Lower lobe of right lung (tissue), 2 donors: ENCODE results near the gene PRPS1. TPM values are rescaled to one million over a fixed set of nuclear protein-coding genes. Genes with fewer than 3 reads are reported as not detected.

Source experiments
- ATAC-seq, 2 donors: fragments of 200-7000 bp; cut with Tn5 transposase; one replicate each; pipeline ENCODE4 v1.9.1; 2020 to 2022; ENCODE audit warnings: mild to moderate bottlenecking in 2 of 2, moderate library complexity in 2 of 2
- DNase-seq: peaks from one replicate; pipeline ENCODE4 v3.0.0-alpha.2; 2020
- H3K27ac ChIP-seq: fragments of 200-600 bp; one replicate; pipeline ENCODE4 v1.8.0; 2022
- H3K27me3 ChIP-seq: fragments of 200-600 bp; one replicate; pipeline ENCODE4 v1.8.0; 2022; ENCODE audit warnings: low read depth
- H3K36me3 ChIP-seq: fragments of 200-600 bp; one replicate; pipeline ENCODE4 v1.8.0; 2022; ENCODE audit warnings: mild to moderate bottlenecking
- H3K4me1 ChIP-seq: fragments of 200-600 bp; one replicate; pipeline ENCODE4 v1.8.0; 2022
- H3K4me3 ChIP-seq: fragments of 200-600 bp; one replicate; pipeline ENCODE4 v1.8.0; 2022; ENCODE audit warnings: mild to moderate bottlenecking
- H3K9me3 ChIP-seq: fragments of 200-600 bp; one replicate; pipeline ENCODE4 v1.8.0; 2022
- intact Hi-C: fragments of 100-400 bp; cut with DNase I; formaldehyde crosslinking; loops from one replicate; pipeline ENCODE4 v1.11.0; 2022
- total RNA-seq: library from RNA; stranded (reverse); fragmentation: NEBNext Ultra II Directional; extraction: Animal tissue kit (Norgen Biotek cat#: 25700); gene quantifications from one replicate; pipeline ENCODE4 v1.2.1, GENCODE V29; 2021
- TF ChIP-seq, protein P1 (sequence below): fragments of 200-600 bp; IDR thresholded peaks from one replicate; pipeline ENCODE4 v1.8.0; 2022; ENCODE audit warnings: antibody characterized with exemption, mild to moderate bottlenecking
- donor health status: DM: no; HTN: yes; CAD: no; lungs with severe emphysema.

Gene PRPS1
- total RNA-seq, 1 donor from 2014 or later: 26.9 TPM

DNA sequence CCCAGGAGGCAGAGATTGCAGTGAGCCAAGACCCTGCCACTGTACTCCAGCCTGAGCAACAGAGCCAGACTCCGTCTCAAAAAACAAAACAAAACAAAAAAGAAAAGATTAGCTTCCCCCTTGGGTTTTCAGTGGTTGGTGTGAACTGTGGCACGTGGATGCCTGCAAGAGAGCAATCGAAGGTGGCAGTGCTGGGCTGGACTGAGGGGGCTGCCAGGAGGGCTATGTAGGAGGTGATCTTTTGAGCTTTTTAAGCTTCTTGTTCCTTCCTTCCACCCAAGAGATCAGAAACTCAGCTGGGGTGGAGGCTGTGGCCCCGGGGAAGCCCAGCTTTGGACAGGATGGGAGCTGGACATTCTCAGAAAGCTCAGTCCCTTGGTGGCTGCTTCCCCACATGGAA lies 49.6 kb downstream of the PRPS1 start:
- Histone ChIP-seq H3K27ac (peak overlapping the region; percentile 98), H3K9me3 (no peaks in the 10 kb centered on the region), H3K4me1 (peaks cover 65% of the 10 kb centered on the region), H3K4me3 (no peak overlapping the region), H3K27me3 (no peaks in the 10 kb centered on the region), H3K36me3 (no peaks in the 10 kb centered on the region)
- DNase-seq: no peak
- TF ChIP-seq, protein P1, sequence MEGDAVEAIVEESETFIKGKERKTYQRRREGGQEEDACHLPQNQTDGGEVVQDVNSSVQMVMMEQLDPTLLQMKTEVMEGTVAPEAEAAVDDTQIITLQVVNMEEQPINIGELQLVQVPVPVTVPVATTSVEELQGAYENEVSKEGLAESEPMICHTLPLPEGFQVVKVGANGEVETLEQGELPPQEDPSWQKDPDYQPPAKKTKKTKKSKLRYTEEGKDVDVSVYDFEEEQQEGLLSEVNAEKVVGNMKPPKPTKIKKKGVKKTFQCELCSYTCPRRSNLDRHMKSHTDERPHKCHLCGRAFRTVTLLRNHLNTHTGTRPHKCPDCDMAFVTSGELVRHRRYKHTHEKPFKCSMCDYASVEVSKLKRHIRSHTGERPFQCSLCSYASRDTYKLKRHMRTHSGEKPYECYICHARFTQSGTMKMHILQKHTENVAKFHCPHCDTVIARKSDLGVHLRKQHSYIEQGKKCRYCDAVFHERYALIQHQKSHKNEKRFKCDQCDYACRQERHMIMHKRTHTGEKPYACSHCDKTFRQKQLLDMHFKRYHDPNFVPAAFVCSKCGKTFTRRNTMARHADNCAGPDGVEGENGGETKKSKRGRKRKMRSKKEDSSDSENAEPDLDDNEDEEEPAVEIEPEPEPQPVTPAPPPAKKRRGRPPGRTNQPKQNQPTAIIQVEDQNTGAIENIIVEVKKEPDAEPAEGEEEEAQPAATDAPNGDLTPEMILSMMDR: no peak
- ATAC-seq: no peak
- intact Hi-C loops: loop anchor here (5.0 kb wide), 1 partner anchor 34 kb away; no protein-coding TSS in a partner anchor

DNA sequence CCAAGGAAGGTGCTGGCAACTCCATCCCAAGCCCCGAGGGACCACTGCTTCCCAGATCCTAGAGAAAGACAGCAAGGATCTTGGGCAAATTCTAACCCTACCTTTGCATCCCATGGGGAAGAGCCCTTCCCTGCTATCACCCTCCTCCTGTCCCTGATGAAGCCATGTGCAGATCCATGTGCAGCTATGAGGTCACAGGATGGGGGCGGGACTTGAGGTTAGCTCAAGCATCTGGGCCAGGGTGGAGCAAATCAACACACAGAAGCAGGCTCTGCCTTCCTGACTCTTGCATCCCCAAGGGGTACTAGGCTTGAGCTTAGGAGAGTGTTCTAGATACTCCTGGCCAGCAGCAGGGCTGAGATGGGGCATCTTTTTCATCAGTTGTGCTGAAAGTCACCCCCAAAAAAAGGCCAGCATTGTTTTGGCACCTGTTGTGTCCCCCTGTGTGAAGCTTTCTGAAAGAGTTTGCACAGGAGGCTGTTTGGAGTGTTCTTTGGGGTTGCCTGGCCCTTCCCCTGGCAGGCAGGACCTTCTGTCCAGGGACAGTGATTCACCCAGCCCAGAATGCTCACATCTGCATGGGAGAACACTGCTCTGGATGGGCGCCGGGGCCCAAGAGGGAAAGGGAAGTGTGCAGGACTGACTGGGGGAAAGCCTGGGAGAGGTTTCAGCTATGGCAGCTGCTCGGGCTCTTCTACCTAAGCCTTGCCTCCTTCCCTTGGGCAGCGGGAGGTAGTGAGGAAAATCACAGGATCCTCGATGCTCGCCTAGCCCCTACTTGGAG lies 50.8 kb downstream of the PRPS1 start:
- Histone ChIP-seq H3K27ac (peak overlapping the region; percentile 98), H3K9me3 (no peaks in the 10 kb centered on the region), H3K4me1 (peaks cover 69% of the 10 kb centered on the region), H3K27me3 (no peaks in the 10 kb centered on the region), H3K4me3 (no peak overlapping the region), H3K36me3 (no peaks in the 10 kb centered on the region)
- peak; percentile 82 for DNase-seq
- intact Hi-C loops: loop anchor here (5.0 kb wide), 1 partner anchor 33 kb away; no protein-coding TSS in a partner anchor
- TF ChIP-seq, protein P1: no peak
- ATAC-seq: peak in 1 of 2 donors; percentile 10

DNA sequence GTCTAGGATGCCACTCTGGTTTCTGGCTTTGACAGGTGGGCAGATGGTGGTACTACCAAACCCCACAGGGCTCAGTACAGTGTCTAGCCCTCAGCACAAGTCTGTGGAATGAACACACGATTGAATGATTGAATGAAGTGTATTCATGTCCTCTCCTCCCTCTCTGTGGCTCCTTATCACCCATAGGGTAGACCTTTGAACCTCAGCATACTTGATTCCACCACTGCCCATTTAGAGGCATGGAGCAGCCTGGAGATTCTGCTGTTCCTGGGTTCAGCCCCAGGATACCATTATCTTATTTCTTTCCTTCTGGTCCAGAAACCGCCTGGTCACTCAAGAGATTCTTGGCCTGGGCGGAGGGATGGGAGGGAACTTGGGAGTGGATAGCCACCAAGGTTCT lies 53.9 kb downstream of the PRPS1 start:
- intact Hi-C loops: no loop called here
- Histone ChIP-seq H3K4me3 (no peak overlapping the region), H3K4me1 (peaks cover 78% of the 10 kb centered on the region), H3K27ac (peak overlapping the region; percentile 71), H3K36me3 (no peaks in the 10 kb centered on the region), H3K9me3 (no peaks in the 10 kb centered on the region), H3K27me3 (no peaks in the 10 kb centered on the region)
- no peak for DNase-seq
- ATAC-seq: no peak
- TF ChIP-seq, protein P1: no peak

DNA sequence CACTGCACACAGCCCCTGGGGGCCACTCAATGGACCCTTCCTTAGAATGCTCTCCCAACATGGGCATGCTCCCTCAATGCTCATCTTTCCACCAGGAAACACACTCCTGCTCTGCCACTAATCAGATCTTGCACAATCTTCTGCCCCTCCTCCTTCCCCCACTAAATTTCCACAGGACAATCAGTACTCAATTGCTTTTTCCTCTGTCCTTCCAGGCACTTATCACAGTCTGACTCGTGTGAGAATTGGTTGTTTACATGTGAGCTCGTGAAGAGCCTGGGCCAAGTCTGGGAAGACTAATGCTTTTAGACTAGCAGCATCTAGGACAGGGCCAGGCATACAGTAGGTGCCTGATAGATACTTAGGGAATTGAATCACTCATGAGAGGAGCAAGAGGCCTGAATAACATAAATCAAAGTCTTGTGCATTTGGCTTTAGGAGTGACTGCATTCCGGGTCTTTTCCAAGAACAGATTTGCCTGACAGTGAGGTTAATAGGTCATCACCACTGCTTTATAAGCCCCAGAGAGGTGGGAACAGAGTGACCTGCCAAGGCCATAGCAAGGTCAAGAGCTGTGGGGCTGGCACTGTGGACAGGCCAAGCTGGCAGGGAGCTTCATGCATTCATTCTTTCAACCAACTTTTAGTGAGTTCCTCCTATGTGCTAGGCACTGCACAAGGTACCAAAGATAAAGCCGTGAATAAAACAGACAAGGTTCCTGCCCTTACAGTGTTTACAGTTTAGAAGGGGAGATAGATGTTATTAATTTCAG lies 55.0 kb downstream of the PRPS1 start:
- ATAC-seq (peak; percentile 49 to 60), DNase-seq (no peak)
- Histone ChIP-seq H3K4me1 (peaks cover 67% of the 10 kb centered on the region), H3K4me3 (no peak overlapping the region), H3K9me3 (no peaks in the 10 kb centered on the region), H3K27me3 (no peaks in the 10 kb centered on the region), H3K36me3 (no peaks in the 10 kb centered on the region), H3K27ac (peak overlapping the region; percentile 71)
- TF ChIP-seq, protein P1: no peak
- intact Hi-C loops: no loop called here

DNA sequence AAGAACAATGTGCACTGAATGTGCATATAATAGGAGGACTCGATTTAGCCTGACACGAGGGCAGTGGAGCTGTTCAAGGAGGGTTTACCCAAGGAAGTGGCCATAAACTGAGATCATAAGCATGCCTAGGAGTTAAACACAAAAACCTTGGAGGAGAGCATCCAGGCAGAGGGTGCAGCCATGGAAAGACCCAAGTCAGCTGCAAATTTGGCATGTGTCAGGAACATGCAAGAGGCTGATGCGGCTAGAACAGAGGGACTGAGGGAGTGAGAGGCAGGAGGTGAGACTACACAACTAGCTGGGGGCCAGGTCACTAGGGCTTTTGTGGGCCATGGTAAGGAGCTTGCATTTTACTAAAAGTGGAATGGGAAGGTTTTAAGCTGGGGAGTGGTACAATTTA lies 55.6 kb downstream of the PRPS1 start:
- H3K4me3 ChIP-seq: no peak overlapping the region
- intact Hi-C loops: no loop called here
- H3K27me3 ChIP-seq: no peaks in the 10 kb centered on the region
- no peak for ATAC-seq
- H3K27ac ChIP-seq: peak overlapping the region; percentile 71
- peaks cover 63% of the 10 kb centered on the region for H3K4me1 ChIP-seq
- DNase-seq: no peak
- TF ChIP-seq, protein P1: no peak
- no peaks in the 10 kb centered on the region for H3K9me3 ChIP-seq
- H3K36me3 ChIP-seq: no peaks in the 10 kb centered on the region
